H1 (cell line): Measurements from ENCODE around the gene AKAP7. TPM values are rescaled to one million over a fixed set of nuclear protein-coding genes. Genes with fewer than 3 reads are reported as not detected.

Source experiments
- CTCF ChIA-PET: fragments of 300-600 bp; sonication (Branson Sonifier 250); formaldehyde crosslinking; loops from one replicate; lab custom pipeline; 2021; ENCODE audit not compliant: partially characterized antibody; lab: Charles Lee
- POLR2A ChIA-PET: fragments of 300-600 bp; sonication (Branson Sonifier 250); formaldehyde crosslinking; loops from one replicate; lab custom pipeline; 2021; ENCODE audit warnings: inconsistent platforms; ENCODE audit not compliant: partially characterized antibody; lab: Charles Lee
- DNase-seq, 2 experiments: peaks; one replicate each; pipeline versions ENCODE4 v3.0.0 to v3.0.0-alpha.2; 2010 to 2022; ENCODE audit warnings: low spot score in 2 of 2, low read depth in 1 of 2, mixed read lengths in 1 of 2
- FAIRE-seq: peaks from 2 replicates; lab custom pipeline; 2011; peaks lifted over from hg19 to GRCh38; lab: Jason Lieb, UNC
- H2AFZ ChIP-seq: 2 replicates; pipeline ENCODE4 v1.8.1; 2012; ENCODE audit warnings: low read length, inconsistent platforms
- H2AK5ac ChIP-seq: 2 replicates; pipeline ENCODE4 v1.6.1; 2013; ENCODE audit warnings: low read depth, low read length
- H2BK120ac ChIP-seq: replicated peaks from 2 replicates; pipeline ENCODE3; 2013; ENCODE audit warnings: low read depth, low read length, inconsistent platforms
- H2BK12ac ChIP-seq: 2 replicates; pipeline ENCODE4 v1.6.1; 2013; ENCODE audit warnings: low read depth, low read length
- H2BK15ac ChIP-seq: 2 replicates; pipeline ENCODE4 v1.6.1; 2013; ENCODE audit warnings: low read length
- H2BK20ac ChIP-seq: 2 replicates; pipeline ENCODE4 v1.6.1; 2013; ENCODE audit warnings: low read length
- H2BK5ac ChIP-seq: 2 replicates; pipeline ENCODE4 v1.6.1; 2013; ENCODE audit warnings: low read depth, low read length
- H3K14ac ChIP-seq: 2 replicates; pipeline ENCODE4 v1.6.1; 2013; ENCODE audit warnings: inconsistent platforms; ENCODE audit not compliant: insufficient read length
- H3K18ac ChIP-seq: 2 replicates; pipeline ENCODE4 v1.6.1; 2013; ENCODE audit warnings: low read length; ENCODE audit errors: extremely low read depth
- H3K23ac ChIP-seq: 2 replicates; pipeline ENCODE4 v1.6.1; 2013; ENCODE audit warnings: inconsistent platforms; ENCODE audit not compliant: insufficient read length
- H3K23me2 ChIP-seq: 2 replicates; pipeline ENCODE4 v1.6.1; 2013; ENCODE audit warnings: low read depth, low read length
- H3K27ac ChIP-seq: 2 replicates; pipeline ENCODE4 v1.6.1; 2011; ENCODE audit warnings: low read depth, low read length, inconsistent platforms
- H3K27me3 ChIP-seq, 4 experiments: replicated peaks in 1 of 4; 1 replicate in 1 of 4; 2 replicates in 3 of 4; pipeline versions ENCODE4 v1.6.1 to v1.8.1; 2011 to 2013; ENCODE audit warnings: low read length in 3 of 4, mild to moderate bottlenecking in 3 of 4, inconsistent platforms in 2 of 4, mixed read lengths in 2 of 4, moderate library complexity in 1 of 4; ENCODE audit not compliant: control insufficient read depth in 3 of 4, insufficient read depth in 3 of 4; ENCODE audit errors: extremely low read depth in 1 of 4
- H3K36me3 ChIP-seq, 4 experiments: 2 replicates each; pipeline versions ENCODE4 v1.6.1 to v1.8.1; 2011 to 2013; ENCODE audit warnings: mild to moderate bottlenecking in 4 of 4, low read length in 3 of 4, moderate library complexity in 2 of 4, control low read depth in 1 of 4, inconsistent platforms in 1 of 4; ENCODE audit not compliant: insufficient read depth in 4 of 4, control insufficient read depth in 2 of 4
- H3K4ac ChIP-seq: replicated peaks from 2 replicates; pipeline ENCODE3; 2013; ENCODE audit warnings: low read length, low read depth, mixed read lengths, inconsistent platforms; ENCODE audit not compliant: insufficient read length
- H3K4me1 ChIP-seq, 4 experiments: replicated peaks in 1 of 4; 1 replicate in 1 of 4; 2 replicates in 3 of 4; pipeline versions ENCODE4 v1.6.1 to v1.8.1; 2011 to 2013; ENCODE audit warnings: low read length in 3 of 4, inconsistent platforms in 2 of 4, mixed read lengths in 1 of 4; ENCODE audit not compliant: insufficient read depth in 4 of 4, control insufficient read depth in 3 of 4
- H3K4me2 ChIP-seq, 2 experiments: 2 replicates each; pipeline versions ENCODE4 v1.6.1 to v1.8.1; 2011 to 2013; ENCODE audit warnings: low read depth in 2 of 2, low read length in 2 of 2, control low read depth in 1 of 2, inconsistent platforms in 1 of 2, mild to moderate bottlenecking in 1 of 2; ENCODE audit not compliant: insufficient read depth in 1 of 2
- H3K4me3 ChIP-seq, 4 experiments: fragments of 200-600, 300-600 bp in 1 of 4; sonication (generic), shearing (Covaris generic), sonication (Bioruptor Twin) in 1 of 4; 2 replicates each; pipeline versions ENCODE4 v1.5.1 to v1.8.1; 2011 to 2016; ENCODE audit warnings: low read length in 4 of 4, low read depth in 3 of 4, control low read depth in 2 of 4, inconsistent platforms in 2 of 4, mild to moderate bottlenecking in 2 of 4, mixed read lengths in 1 of 4, moderate library complexity in 1 of 4; ENCODE audit not compliant: insufficient read depth in 2 of 4; ENCODE audit errors: extremely low read depth in 1 of 4
- H3K56ac ChIP-seq: replicated peaks from 2 replicates; pipeline ENCODE3; 2013; ENCODE audit warnings: low read depth, mild to moderate bottlenecking, mixed read lengths, low read length, inconsistent platforms; ENCODE audit not compliant: insufficient read length
- H3K79me1 ChIP-seq: 2 replicates; pipeline ENCODE4 v1.6.1; 2013; ENCODE audit warnings: low read depth, low read length, control low read depth
- H3K79me2 ChIP-seq, 2 experiments: 2 replicates each; pipeline versions ENCODE4 v1.6.1 to v1.8.1; 2012 to 2013; ENCODE audit warnings: low read length in 2 of 2, mild to moderate bottlenecking in 2 of 2, inconsistent platforms in 1 of 2; ENCODE audit not compliant: insufficient read depth in 2 of 2, control insufficient read depth in 1 of 2
- H3K9ac ChIP-seq, 4 experiments: replicated peaks in 1 of 4; 1 replicate in 1 of 4; 2 replicates in 3 of 4; pipeline versions ENCODE4 v1.6.1 to v1.8.1; 2011 to 2013; ENCODE audit warnings: low read depth in 3 of 4, low read length in 3 of 4, control low read depth in 2 of 4, mild to moderate bottlenecking in 2 of 4, moderate library complexity in 2 of 4, inconsistent platforms in 1 of 4; ENCODE audit errors: extremely low read depth in 1 of 4
- H3K9me3 ChIP-seq, 2 experiments: 2 replicates each; pipeline versions ENCODE4 v1.6.1 to v1.8.1; 2012 to 2013; ENCODE audit warnings: mild to moderate bottlenecking in 2 of 2, moderate library complexity in 2 of 2, control low read depth in 1 of 2, inconsistent platforms in 1 of 2, low read depth in 1 of 2, low read length in 1 of 2, mixed read lengths in 1 of 2; ENCODE audit not compliant: insufficient read depth in 2 of 2
- H4K20me1 ChIP-seq, 2 experiments: replicated peaks in 1 of 2; 2 replicates each; pipeline versions ENCODE3 to v1.8.1; 2011 to 2013; ENCODE audit warnings: inconsistent platforms in 2 of 2, low read length in 2 of 2, mild to moderate bottlenecking in 1 of 2; ENCODE audit not compliant: insufficient read depth in 2 of 2, control insufficient read depth in 1 of 2
- H4K5ac ChIP-seq: 2 replicates; pipeline ENCODE4 v1.6.1; 2013; ENCODE audit warnings: low read length, low read depth, mixed read lengths, inconsistent platforms; ENCODE audit not compliant: insufficient read length
- H4K8ac ChIP-seq: 2 replicates; pipeline ENCODE4 v1.8.0; 2013; ENCODE audit warnings: mild to moderate bottlenecking, moderate library complexity, low read length, inconsistent platforms; ENCODE audit not compliant: insufficient read depth; ENCODE audit errors: extremely low read depth
- H4K91ac ChIP-seq: replicated peaks from 2 replicates; pipeline ENCODE3; 2013; ENCODE audit warnings: low read length, mixed read lengths, inconsistent platforms; ENCODE audit not compliant: insufficient read length
- ASH2L ChIP-seq: fragments of 200-600, 300-600 bp; sonication (generic); IDR thresholded peaks from one replicate; pipeline ENCODE4 v1.7.1; 2017; ENCODE audit warnings: low read length
- BACH1 ChIP-seq: IDR thresholded peaks from 2 replicates; pipeline ENCODE4 v1.6.1; 2012; ENCODE audit warnings: low read length, improper control_type of control experiment
- CHD1 ChIP-seq: IDR thresholded peaks from 2 replicates; pipeline ENCODE4 v1.6.1; 2012; ENCODE audit warnings: low read depth, low read length, improper control_type of control experiment
- YY1 ChIP-seq: IDR thresholded peaks from 2 replicates; pipeline ENCODE4 v1.6.1; 2011; ENCODE audit warnings: low read depth, mild to moderate bottlenecking, low read length
- WGBS, 2 experiments: shearing (Covaris generic) in 1 of 2; methylation state at CpG; one replicate each; pipeline versions ENCODE4 v1.1.6 to v1.1.7; 2013 to 2015; ENCODE audit warnings: low lambda C conversion rate in 2 of 2, mixed read lengths in 2 of 2, inconsistent platforms in 1 of 2, low coverage in 1 of 2, missing lambda C conversion rate in 1 of 2; ENCODE audit not compliant: insufficient replicate concordance in 2 of 2, insufficient coverage in 1 of 2, insufficient read length in 1 of 2; ENCODE audit errors: extremely low coverage in 1 of 2, missing lambda C conversion rate in 1 of 2; 5-methylcytosine and 5-hydroxymethylcytosine counted together
- polyA plus RNA-seq, 7 experiments: library from polyadenylated mRNA; depleted of rRNA in 3 of 7; stranded (reverse) in 5 of 7; unstranded in 2 of 7; fragments of >200 nt in 5 of 7; fragments of 200-250 nt in 2 of 7; gene quantifications; 1 replicate in 5 of 7; 2 replicates in 1 of 7; 4 replicates in 1 of 7; pipeline versions ENCODE4 v1.2.1 to v1.2.3, GENCODE V29; 2011 to 2013; ENCODE audit warnings: missing spikeins in 2 of 7, mixed read lengths in 2 of 7
- total RNA-seq: library from RNA; stranded (reverse); fragmentation: NEBNext Ultra II Directional; extraction: Animal tissue kit (Norgen Biotek cat#: 25700); gene quantifications from 2 replicates; pipeline ENCODE4 v1.2.1, GENCODE V29; 2021

The AKAP7 gene
- total and polyA plus RNA-seq, 2 of the 8 experiments (the other 6 are each of a cell fraction or from before 2014, with no cell fraction given): 4.7 to 16.9 TPM

DNA sequence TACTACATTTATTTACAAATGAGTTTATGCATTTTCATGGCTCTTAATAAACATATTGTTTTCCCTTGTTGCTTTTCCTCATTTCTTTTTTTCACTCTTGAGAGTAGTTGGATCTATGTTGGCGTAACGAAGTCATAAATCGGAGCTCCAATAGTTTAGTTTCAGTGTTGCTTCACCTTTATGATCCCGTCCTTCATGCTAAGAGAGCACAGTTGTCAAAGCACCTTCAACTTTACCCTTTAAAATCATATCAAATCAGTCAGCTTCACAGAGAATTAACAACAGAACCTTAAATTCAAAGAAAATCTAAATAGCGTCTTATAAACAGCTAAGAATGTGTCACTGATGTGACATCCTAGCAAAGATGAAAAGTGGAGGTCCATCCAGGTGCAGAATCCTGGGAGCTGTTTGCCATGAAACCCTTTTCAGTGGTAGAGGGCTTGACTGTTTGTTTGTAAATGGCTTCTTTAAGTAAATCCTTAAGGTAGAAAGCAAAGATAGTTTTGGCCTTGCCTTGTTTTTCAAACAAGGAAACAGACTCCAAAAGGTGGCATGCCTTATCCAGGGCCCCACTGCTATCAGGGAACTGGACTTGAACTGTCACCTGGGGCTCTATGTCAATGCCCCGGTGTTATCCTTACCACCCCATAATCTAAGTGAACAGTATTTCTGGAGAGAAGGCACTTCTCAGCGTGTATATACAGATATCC is 148.4 kb downstream of the AKAP7 start:
- DNase-seq (no peak), FAIRE-seq (no peak)
- Histone ChIP-seq H3K18ac (no peak overlapping the region), H3K79me2 (no peaks in the 10 kb centered on the region), H3K4me2 (no peak overlapping the region), H2BK5ac (no peak overlapping the region), H3K27ac (no peak overlapping the region), H3K9me3 (no peaks in the 10 kb centered on the region), H3K79me1 (no peaks in the 10 kb centered on the region; the same call in 1 of the 2 replicates), H2BK12ac (no peak overlapping the region), H3K23ac (no peak overlapping the region), H3K4me1 (peaks cover 3 to 10% (median 6%) of the 10 kb centered on the region in 4 experiments; a peak in 6 of 7 replicates), H3K14ac (no peak overlapping the region), H4K20me1 (no peaks in the 10 kb centered on the region), H2AFZ (no peak overlapping the region), H3K56ac (no peak overlapping the region), H4K8ac (no peak overlapping the region), H4K5ac (no peak overlapping the region), H2AK5ac (no peak overlapping the region), H3K4me3 (no peak overlapping the region), H2BK120ac (peak overlapping the region; percentile 61), H4K91ac (peak overlapping the region; percentile 16), H3K9ac (no peak overlapping the region), H2BK20ac (no peak overlapping the region), H3K36me3 (peaks cover 0 to 2% (median 0%) of the 10 kb centered on the region in 4 experiments; a peak in 1 of 8 replicates), H3K23me2 (no peaks in the 10 kb centered on the region), H3K27me3 (no peaks in the 10 kb centered on the region), H3K4ac (no peak overlapping the region), H2BK15ac (no peak overlapping the region)
- ChIA-PET CTCF (no interaction called here), POLR2A (interaction anchor here (1.8 kb wide), 1 partner anchor 47 kb away, joined by 4 read pairs; no protein-coding TSS in a partner anchor)
- WGBS, 2 experiments: 92% methylated on average over 7 of the region's 7 CpGs; no CpG with 5 or more reads in 1 of the 2 experiments
- TF ChIP-seq CHD1 (no peak), BACH1 (no peak), YY1 (no peak), ASH2L (no peak)
